Putamen (tissue), 1 donor: ENCODE measurements around the gene HMCN2.
A peak's percentile ranks its signal among the peaks of the same experiment; 100 is the strongest.

Experiments used
- DNase-seq: peaks from one replicate; pipeline ENCODE4 v3.0.0-alpha.2; 2016; ENCODE audit warnings: low spot score

Gene HMCN2

GRCh38 chr9:130451509-130452388, 186.2 kb downstream of the HMCN2 start:
- DNase-seq = no peak

GRCh38 chr9:130452835-130453234, 187.3 kb downstream of the HMCN2 start:
- no peak for DNase-seq

GRCh38 chr9:130453487-130453886, 187.9 kb downstream of the HMCN2 start:
- DNase-seq = no peak

GRCh38 chr9:130454096-130454811, 188.7 kb downstream of the HMCN2 start:
- DNase-seq = no peak

- no peak for DNase-seq
Measured at GRCh38 chr9:130454812-130455325, 189.3 kb downstream of the HMCN2 start.

- DNase-seq = no peak
Measured at GRCh38 chr9:130458027-130458803, 192.7 kb downstream of the HMCN2 start.

- no peak for DNase-seq
Measured at GRCh38 chr9:130458804-130459067, 193.2 kb downstream of the HMCN2 start.

- DNase-seq = no peak
Measured at GRCh38 chr9:130459151-130459550, 193.6 kb downstream of the HMCN2 start.

- no peak for DNase-seq
Measured at GRCh38 chr9:130459941-130460669, 194.5 kb downstream of the HMCN2 start.

GRCh38 chr9:130461218-130461630, 195.7 kb downstream of the HMCN2 start:
- DNase-seq = peak; percentile 34

GRCh38 chr9:130461731-130462130, 196.2 kb downstream of the HMCN2 start:
- no peak for DNase-seq

- no peak for DNase-seq
Measured at GRCh38 chr9:130462685-130463540, 197.4 kb downstream of the HMCN2 start.

- no peak for DNase-seq
Measured at GRCh38 chr9:130463763-130464745, 198.5 kb downstream of the HMCN2 start.

GRCh38 chr9:130465383-130466096, 200.0 kb downstream of the HMCN2 start:
- no peak for DNase-seq

GRCh38 chr9:130466537-130467217, 201.1 kb downstream of the HMCN2 start:
- no peak for DNase-seq

GRCh38 chr9:130467316-130467715, 201.8 kb downstream of the HMCN2 start:
- no peak for DNase-seq

- no peak for DNase-seq
Measured at GRCh38 chr9:130468566-130468965, 203.0 kb downstream of the HMCN2 start.

GRCh38 chr9:130470269-130470668, 204.7 kb downstream of the HMCN2 start:
- DNase-seq = no peak
